HG03045 (cell line): ENCODE measurements around the gene DENND2A.
"Not testable (repeated sequence)": the region's sequence is repeated elsewhere in the genome, so short reads cannot be mapped to it uniquely, and the experiment has no call there.

Experiments
- ATAC-seq: cut with Tn5 transposase; IDR thresholded peaks from one replicate; pipeline ENCODE4 v1.9.1; 2021; ENCODE audit warnings: mild to moderate bottlenecking, moderate library complexity; ENCODE audit not compliant: unreplicated experiment

The DENND2A gene

GRCh38 chr7:140674356-140674800 lies 33.8 kb upstream of the DENND2A start:
- ATAC-seq, result no peak

GRCh38 chr7:140673774-140674155 lies 33.2 kb upstream of the DENND2A start:
- no peak for ATAC-seq

- ATAC-seq, result peak; percentile 56
These were observed 32.6 kb upstream of the DENND2A start for GRCh38 chr7:140673063-140673773.

- ATAC-seq, result peak; percentile 66
These were observed 31.9 kb upstream of the DENND2A start, which contains the start of gene ADCK2 for GRCh38 chr7:140672382-140673062. ADCK2 (plus strand) TSS chr7:140672945; CDS start chr7:140673331, 386 bp downstream.

- ATAC-seq, result no peak
These were observed 31.4 kb upstream of the DENND2A start for GRCh38 chr7:140671966-140672365.

GRCh38 chr7:140670343-140670935 lies 29.8 kb upstream of the DENND2A start:
- no peak for ATAC-seq

GRCh38 chr7:140669862-140670261 lies 29.2 kb upstream of the DENND2A start:
- not testable (repeated sequence) for ATAC-seq

- ATAC-seq, result no peak
These were observed 28.7 kb upstream of the DENND2A start for GRCh38 chr7:140669352-140669751.

- ATAC-seq, result no peak
These were observed 28.0 kb upstream of the DENND2A start for GRCh38 chr7:140668641-140669040.

GRCh38 chr7:140667476-140667875 lies 26.9 kb upstream of the DENND2A start:
- no peak for ATAC-seq

- ATAC-seq, result not testable (repeated sequence)
These were observed 22.3 kb upstream of the DENND2A start for GRCh38 chr7:140662938-140663337.

GRCh38 chr7:140661124-140661523 lies 20.5 kb upstream of the DENND2A start:
- ATAC-seq, result no peak

- no peak for ATAC-seq
These were observed 19.2 kb upstream of the DENND2A start for GRCh38 chr7:140659856-140660255.

- ATAC-seq, result no peak
These were observed 17.3 kb upstream of the DENND2A start for GRCh38 chr7:140657891-140658290.

- peak; percentile 91 for ATAC-seq
These were observed 16.2 kb upstream of the DENND2A start for GRCh38 chr7:140656548-140657515.

GRCh38 chr7:140655511-140656408 lies 15.1 kb upstream of the DENND2A start:
- no peak for ATAC-seq

GRCh38 chr7:140654661-140655060 lies 14.0 kb upstream of the DENND2A start:
- no peak for ATAC-seq

GRCh38 chr7:140654109-140654387 lies 13.4 kb upstream of the DENND2A start:
- no peak for ATAC-seq

- no peak for ATAC-seq
These were observed 12.9 kb upstream of the DENND2A start for GRCh38 chr7:140653319-140654108.
